Endothelial cell of umbilical vein (primary cell): ENCODE data around the gene MAP2K5. TPM values are rescaled to one million over a fixed set of nuclear protein-coding genes. Genes with fewer than 3 reads are reported as not detected.

ENCODE experiments used
- BruUV-seq: library from RNA; stranded (reverse); fragments of 400-500 nt; replicated peaks from 2 replicates; lab custom pipeline; 2021; lab: Mats Ljungman, UMichigan
- CTCF ChIA-PET: fragments of 300-600, 350-600 bp; sonication (Branson Sonifier 250); formaldehyde crosslinking; loops from one replicate; lab custom pipeline; 2021; ENCODE audit warnings: antibody characterized with exemption, inconsistent platforms; lab: Charles Lee
- POLR2A ChIA-PET: fragments of 300-600, 350-600 bp; sonication (Branson Sonifier 250); formaldehyde crosslinking; loops from one replicate; lab custom pipeline; 2021; ENCODE audit warnings: antibody characterized with exemption, inconsistent platforms; lab: Charles Lee
- DNase-seq: peaks from one replicate; pipeline ENCODE4 v3.0.0-alpha.2; 2011; ENCODE audit warnings: low read depth, low spot score
- FAIRE-seq: peaks from 2 replicates; lab custom pipeline; 2011; peaks lifted over from hg19 to GRCh38; lab: Jason Lieb, UNC
- H2AFZ ChIP-seq: 2 replicates; pipeline ENCODE4 v1.6.0; 2012; ENCODE audit warnings: low read depth, low read length, control low read depth, inconsistent platforms
- H3K27ac ChIP-seq: 2 replicates; pipeline ENCODE4 v1.5.1; 2011; ENCODE audit warnings: low read depth, mild to moderate bottlenecking, control low read depth, low read length, moderate library complexity; ENCODE audit not compliant: insufficient read depth
- H3K27me3 ChIP-seq, 2 experiments: 2 replicates each; pipeline versions ENCODE4 v1.6.0 to v1.6.1; 2011; ENCODE audit warnings: low read length in 2 of 2, mixed read lengths in 1 of 2; ENCODE audit not compliant: control insufficient read depth in 2 of 2, insufficient read depth in 2 of 2
- H3K36me3 ChIP-seq, 2 experiments: 2 replicates in 1 of 2; 3 replicates in 1 of 2; pipeline ENCODE4 v1.5.1; 2011; ENCODE audit warnings: low read length in 2 of 2, mild to moderate bottlenecking in 1 of 2, moderate library complexity in 1 of 2; ENCODE audit not compliant: control insufficient read depth in 2 of 2, insufficient read depth in 2 of 2; ENCODE audit errors: extremely low read depth in 1 of 2
- H3K4me1 ChIP-seq: 3 replicates; pipeline ENCODE4 v1.5.1; 2011; ENCODE audit warnings: mild to moderate bottlenecking, low read length; ENCODE audit not compliant: control insufficient read depth, insufficient read depth; ENCODE audit errors: extremely low read depth
- H3K4me2 ChIP-seq: 2 replicates; pipeline ENCODE4 v1.6.1; 2011; ENCODE audit warnings: low read length, control low read depth, mixed read lengths; ENCODE audit not compliant: insufficient read depth
- H3K4me3 ChIP-seq, 3 experiments: fragments of 200-600 bp in 1 of 3; sonication (generic), shearing (Covaris generic) in 1 of 3; replicated peaks in 1 of 3; 2 replicates each; pipeline ENCODE4 v1.5.1; 2011 to 2016; ENCODE audit warnings: control low read depth in 3 of 3, low read length in 3 of 3, mild to moderate bottlenecking in 2 of 3, inconsistent platforms in 1 of 3, low read depth in 1 of 3, moderate library complexity in 1 of 3; ENCODE audit not compliant: insufficient read depth in 1 of 3
- H3K79me2 ChIP-seq: 2 replicates; pipeline ENCODE4 v1.6.0; 2012; ENCODE audit warnings: low read length, inconsistent platforms; ENCODE audit not compliant: control insufficient read depth, insufficient read depth
- H3K9ac ChIP-seq: replicated peaks from 2 replicates; pipeline ENCODE3; 2011; ENCODE audit warnings: low read length, control low read depth; ENCODE audit not compliant: insufficient read depth; ENCODE audit errors: extremely low read depth
- H3K9me1 ChIP-seq: replicated peaks from 3 replicates; pipeline ENCODE4 v1.6.0; 2011; ENCODE audit warnings: mild to moderate bottlenecking, low read length; ENCODE audit not compliant: control insufficient read depth, insufficient read depth; ENCODE audit errors: extremely low read depth
- H3K9me3 ChIP-seq: replicated peaks from 2 replicates; pipeline ENCODE4 v1.5.1; 2012; ENCODE audit warnings: low read length, inconsistent platforms; ENCODE audit not compliant: control insufficient read depth, insufficient read depth
- H4K20me1 ChIP-seq: replicated peaks from 2 replicates; pipeline ENCODE3; 2011; ENCODE audit warnings: mild to moderate bottlenecking, low read length; ENCODE audit not compliant: control insufficient read depth, insufficient read depth; ENCODE audit errors: extremely low read depth
- CTCF ChIP-seq, 2 donors: IDR thresholded peaks; 1 replicate in 1 of 2; 2 replicates in 1 of 2; pipeline ENCODE4 v1.5.1; 2011; ENCODE audit warnings: low read length in 2 of 2, mild to moderate bottlenecking in 2 of 2, moderate library complexity in 2 of 2, control low read depth in 1 of 2, inconsistent platforms in 1 of 2, low read depth in 1 of 2; ENCODE audit not compliant: insufficient read depth in 1 of 2; ENCODE audit errors: extremely low read depth in 1 of 2
- EZH2 ChIP-seq: IDR thresholded peaks from 2 replicates; pipeline ENCODE4 v1.6.1; 2012; ENCODE audit warnings: borderline replicate concordance, low read depth, mild to moderate bottlenecking, moderate library complexity, low read length, inconsistent platforms; ENCODE audit not compliant: severe bottlenecking
- FOS ChIP-seq: IDR thresholded peaks from 2 replicates; pipeline ENCODE4 v1.6.1; 2011; ENCODE audit warnings: mild to moderate bottlenecking, low read length, moderate library complexity, borderline replicate concordance; ENCODE audit not compliant: insufficient read depth
- GATA2 ChIP-seq: IDR thresholded peaks from 2 replicates; pipeline ENCODE4 v1.7.0; 2011; ENCODE audit warnings: low read depth, mild to moderate bottlenecking, moderate library complexity, mixed read lengths, low read length; ENCODE audit not compliant: insufficient read length, insufficient read depth
- JUN ChIP-seq: IDR thresholded peaks from 2 replicates; pipeline ENCODE4 v1.6.1; 2011; ENCODE audit warnings: borderline replicate concordance, low read depth; ENCODE audit not compliant: insufficient read length, insufficient read depth
- MAX ChIP-seq: IDR thresholded peaks from 2 replicates; pipeline ENCODE4 v1.6.1; 2011; ENCODE audit not compliant: insufficient read depth, insufficient read length
- MYC ChIP-seq: IDR thresholded peaks from one replicate; pipeline ENCODE4 v1.6.1; 2011; ENCODE audit warnings: mild to moderate bottlenecking, low read depth, low read length
- POLR2A ChIP-seq: IDR thresholded peaks from 2 replicates; pipeline ENCODE4 v1.6.1; 2012; ENCODE audit warnings: low read depth, mild to moderate bottlenecking, control low read depth, low read length
- POLR2AphosphoS5 ChIP-seq: IDR thresholded peaks from 2 replicates; pipeline ENCODE4 v1.6.1; 2012; ENCODE audit warnings: low read depth, mild to moderate bottlenecking, control low read depth, low read length, moderate library complexity; ENCODE audit not compliant: insufficient read depth
- dilution Hi-C: fragments of 300-500 bp; cut with MboI; formaldehyde crosslinking; loops from one replicate; pipeline ENCODE4 v1.15.0; 2019; ENCODE audit warnings: low sequenced_read_pairs; ENCODE audit not compliant: extremely low pct_ligation_motif_present
- intact Hi-C: fragments of 100-400 bp; cut with micrococcal nuclease; formaldehyde crosslinking; loops from one replicate; pipeline ENCODE4 v1.10.0; 2022
- polyA plus RNA-seq, 4 experiments: library from polyadenylated mRNA; depleted of rRNA in 3 of 4; stranded (reverse) in 3 of 4; unstranded in 1 of 4; fragments of >200 nt; gene quantifications; 2 replicates each; pipeline versions ENCODE4 v1.2.1 to v1.2.3, GENCODE V29; 2011 to 2012; ENCODE audit warnings: missing spikeins in 1 of 4
- total RNA-seq: library from RNA; stranded (reverse); gene quantifications from 2 replicates; pipeline ENCODE4 v1.2.3, GENCODE V29; 2021

The MAP2K5 gene
- total and polyA plus RNA-seq, 2 donors (not counting 3 experiments of a cell fraction or from before 2014, with no cell fraction given), result 4.9 to 24.7 TPM

GRCh38 chr15:67545864-67546263 lies 3.4 kb downstream of the MAP2K5 start:
- no peaks in the 10 kb centered on the region for H4K20me1 ChIP-seq
- dilution Hi-C loops, result no loop called here
- H3K9ac ChIP-seq, result no peak overlapping the region
- DNase-seq (no peak), FAIRE-seq (no peak)
- no peaks in the 10 kb centered on the region for H3K36me3 ChIP-seq
- no peaks in the 10 kb centered on the region for H3K27me3 ChIP-seq
- no peaks in the 10 kb centered on the region for H3K79me2 ChIP-seq
- no peak for TF ChIP-seq JUN
- TF ChIP-seq FOS, result no peak
- no peak for TF ChIP-seq GATA2
- TF ChIP-seq MYC, result no peak
- TF ChIP-seq POLR2AphosphoS5, result no peak
- no peak for TF ChIP-seq EZH2
- no peak for TF ChIP-seq MAX
- TF ChIP-seq POLR2A, result no peak
- no peak for TF ChIP-seq CTCF (IDR thresholded peaks at IDR 0.05; ENCODE audit: extremely low read depth in 1 of 2, insufficient read depth in 1 of 2, low read depth in 1 of 2, low read length in 2 of 2)
- no peak overlapping the region for H3K4me2 ChIP-seq
- BruUV-seq, result no TSS peak
- no peaks in the 10 kb centered on the region for H3K9me1 ChIP-seq
- POLR2A ChIA-PET, result no interaction called here
- no peak overlapping the region for H2AFZ ChIP-seq
- peaks cover 8% of the 10 kb centered on the region for H3K4me1 ChIP-seq
- no peak overlapping the region for H3K27ac ChIP-seq
- intact Hi-C loops, result loop anchor here (10.0 kb wide), 1 partner anchor 91 kb away; no protein-coding TSS in a partner anchor
- H3K9me3 ChIP-seq, result no peaks in the 10 kb centered on the region
- no peak overlapping the region for H3K4me3 ChIP-seq
- CTCF ChIA-PET, result no interaction called here
